OCI-LY7 (cell line): ENCODE measurements around the gene ZNRF1.

Source experiments
- CTCF ChIP-seq: fragments of 200-600 bp; sonication (generic); conservative IDR thresholded peaks from 2 replicates; pipeline ENCODE4 v1.5.1; 2014; ENCODE audit warnings: mild to moderate bottlenecking, antibody characterized with exemption, low read length, moderate library complexity, mixed read lengths
- EZH2phosphoT487 ChIP-seq: fragments of 200-600 bp; sonication (generic); IDR thresholded peaks from 2 replicates; pipeline ENCODE4 v1.6.1; 2018; ENCODE audit warnings: low read depth, borderline replicate concordance, mild to moderate bottlenecking, mixed run types, antibody characterized with exemption, low read length, moderate library complexity, mixed read lengths

- TF ChIP-seq CTCF: no peak
- no peak for TF ChIP-seq EZH2phosphoT487
These were observed 11.6 kb downstream of the ZNRF1 start for GRCh38 chr16:75010427-75010826.
